KMS-11 (cell line): ENCODE results near the gene RAB3GAP2.
"Not testable (repeated sequence)": the region's sequence is repeated elsewhere in the genome, so short reads cannot be mapped to it uniquely, and the experiment has no call there.

Source experiments
- H2AFZ ChIP-seq: fragments of 200-600 bp; sonication (generic); 2 replicates; pipeline ENCODE4 v1.6.1; 2016; ENCODE audit warnings: antibody characterized with exemption, mixed run types, low read depth
- H3K27ac ChIP-seq: fragments of 200-600 bp; sonication (generic); 2 replicates; pipeline ENCODE4 v1.6.1; 2016; ENCODE audit warnings: mild to moderate bottlenecking, mixed run types
- H3K27me3 ChIP-seq: fragments of 200-600 bp; sonication (generic); 2 replicates; pipeline ENCODE4 v1.6.1; 2017; ENCODE audit warnings: mild to moderate bottlenecking, low read depth, mixed run types, moderate library complexity; ENCODE audit not compliant: insufficient read depth
- H3K36me3 ChIP-seq: fragments of 200-600 bp; sonication (generic); 2 replicates; pipeline ENCODE4 v1.6.1; 2017; ENCODE audit warnings: mild to moderate bottlenecking, mixed run types; ENCODE audit not compliant: insufficient read depth
- H3K4me1 ChIP-seq: fragments of 200-600 bp; sonication (generic); 2 replicates; pipeline ENCODE4 v1.6.1; 2016; ENCODE audit warnings: mild to moderate bottlenecking, low read depth, mixed run types; ENCODE audit not compliant: poor library complexity, severe bottlenecking
- H3K4me2 ChIP-seq: fragments of 200-600 bp; sonication (generic); 2 replicates; pipeline ENCODE4 v1.7.0; 2016; ENCODE audit warnings: mild to moderate bottlenecking, mixed run types
- H3K4me3 ChIP-seq: fragments of 200-600 bp; sonication (generic); IDR thresholded peaks from 2 replicates; pipeline ENCODE4 v1.6.1; 2017; ENCODE audit warnings: low read depth, low read length, mixed read lengths; ENCODE audit not compliant: insufficient read depth
- H3K79me2 ChIP-seq: fragments of 200-600 bp; sonication (generic); 2 replicates; pipeline ENCODE4 v1.6.1; 2016; ENCODE audit warnings: low read depth, mixed run types; ENCODE audit not compliant: insufficient read depth
- H3K9ac ChIP-seq: fragments of 200-600 bp; sonication (generic); 2 replicates; pipeline ENCODE4 v1.6.1; 2016; ENCODE audit warnings: mild to moderate bottlenecking, mixed run types
- H4K20me1 ChIP-seq: fragments of 200-600 bp; sonication (generic); 2 replicates; pipeline ENCODE4 v1.6.1; 2016; ENCODE audit warnings: mild to moderate bottlenecking, mixed run types; ENCODE audit not compliant: insufficient read depth
- CTCF ChIP-seq: fragments of 200-600 bp; sonication (generic); conservative IDR thresholded peaks from 2 replicates; pipeline ENCODE4 v1.6.1; 2017; ENCODE audit warnings: low read depth, mild to moderate bottlenecking, antibody characterized with exemption, low read length, moderate library complexity, mixed read lengths

Gene RAB3GAP2

DNA sequence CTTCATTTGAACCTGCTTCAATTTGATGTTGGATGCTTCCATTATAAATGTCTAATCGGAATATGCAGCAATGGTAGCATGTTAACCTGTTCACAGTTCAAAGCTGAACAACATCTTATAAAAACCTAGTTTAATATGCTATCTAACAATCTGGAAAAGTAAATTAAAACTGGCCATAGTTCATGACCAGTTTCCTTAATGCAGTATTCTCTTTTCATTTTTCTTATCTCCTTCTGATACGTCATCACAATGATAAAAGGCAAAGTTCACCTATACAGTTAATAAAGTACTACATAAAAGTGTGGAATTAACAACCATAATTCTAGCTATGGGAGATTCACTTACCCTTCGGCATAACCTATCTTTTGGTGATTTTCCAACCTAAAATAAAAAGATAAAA is 113.2 kb downstream of the RAB3GAP2 start:
- no peaks in the 10 kb centered on the region for H3K27me3 ChIP-seq
- H3K4me2 ChIP-seq = no peak overlapping the region
- no peaks in the 10 kb centered on the region for H4K20me1 ChIP-seq
- TF ChIP-seq CTCF = no peak
- H3K4me1 ChIP-seq = no peaks in the 10 kb centered on the region
- H3K36me3 ChIP-seq = no peaks in the 10 kb centered on the region; the same call in 1 of the 2 replicates
- no peak overlapping the region for H3K4me3 ChIP-seq
- H3K27ac ChIP-seq = no peak overlapping the region
- H3K79me2 ChIP-seq = no peaks in the 10 kb centered on the region
- H2AFZ ChIP-seq = no peak overlapping the region
- H3K9ac ChIP-seq = no peak overlapping the region

DNA sequence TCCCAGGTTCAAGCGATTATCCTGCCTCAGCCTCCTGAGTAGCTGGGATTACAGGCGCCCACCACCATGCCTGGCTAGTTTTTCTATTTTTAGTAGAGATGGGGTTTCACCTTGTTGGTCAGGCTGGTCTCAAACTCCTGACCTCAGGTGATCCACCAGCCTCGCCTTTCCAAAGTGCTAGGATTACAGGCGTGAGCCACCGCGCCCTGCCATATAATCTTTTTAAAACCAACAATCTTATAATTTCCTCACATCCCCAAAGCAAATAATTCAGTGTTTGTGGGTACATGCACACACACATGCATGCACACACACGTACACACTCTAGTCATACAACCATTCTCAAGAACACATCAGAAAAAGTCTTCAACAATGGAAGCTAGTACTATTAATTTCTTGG is 113.7 kb downstream of the RAB3GAP2 start:
- not testable (repeated sequence) for H3K79me2 ChIP-seq, H4K20me1 ChIP-seq, H3K27me3 ChIP-seq, H3K4me3 ChIP-seq, H3K36me3 ChIP-seq, H3K27ac ChIP-seq, H3K9ac ChIP-seq, H2AFZ ChIP-seq, H3K4me2 ChIP-seq, H3K4me1 ChIP-seq

DNA sequence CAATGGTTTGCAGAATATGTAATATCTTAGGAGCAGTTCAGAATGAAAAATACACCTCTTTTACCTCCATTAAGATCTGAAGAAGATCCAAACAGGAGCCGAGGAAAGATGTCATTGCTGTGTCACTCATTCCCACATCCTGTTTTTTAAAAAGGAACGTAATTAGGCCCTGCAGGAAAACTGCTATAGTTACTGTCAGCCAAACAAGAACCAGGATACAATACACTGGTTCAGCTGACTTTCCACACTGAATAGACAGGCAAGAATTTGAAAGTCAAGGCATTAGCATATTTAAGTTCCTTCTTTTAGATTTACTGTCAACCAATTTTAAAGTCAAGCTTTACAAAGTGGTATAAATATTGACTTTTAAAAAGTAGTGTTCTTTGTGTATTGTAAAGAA is 114.5 kb downstream of the RAB3GAP2 start:
- no peaks in the 10 kb centered on the region for H4K20me1 ChIP-seq
- H3K9ac ChIP-seq = no peak overlapping the region
- no peak overlapping the region for H3K4me2 ChIP-seq
- no peak overlapping the region for H3K4me3 ChIP-seq
- no peak overlapping the region for H2AFZ ChIP-seq
- no peaks in the 10 kb centered on the region for H3K4me1 ChIP-seq
- no peak overlapping the region for H3K27ac ChIP-seq
- no peaks in the 10 kb centered on the region for H3K27me3 ChIP-seq
- no peaks in the 10 kb centered on the region; the same call in 1 of the 2 replicates for H3K36me3 ChIP-seq
- TF ChIP-seq CTCF = no peak
- H3K79me2 ChIP-seq = no peaks in the 10 kb centered on the region

GRCh38 chr1:220156620-220157146 is 115.6 kb downstream of the RAB3GAP2 start:
- Histone ChIP-seq H4K20me1 (no peaks in the 10 kb centered on the region), H2AFZ (no peak overlapping the region), H3K27ac (no peak overlapping the region), H3K79me2 (no peaks in the 10 kb centered on the region), H3K4me2 (no peak overlapping the region), H3K4me3 (no peak overlapping the region), H3K9ac (no peak overlapping the region), H3K27me3 (no peaks in the 10 kb centered on the region), H3K4me1 (no peaks in the 10 kb centered on the region), H3K36me3 (no peaks in the 10 kb centered on the region; the same call in 1 of the 2 replicates)
- no peak for TF ChIP-seq CTCF

- no peaks in the 10 kb centered on the region; the same call in 1 of the 2 replicates for H3K36me3 ChIP-seq
- no peaks in the 10 kb centered on the region for H3K27me3 ChIP-seq
- H3K79me2 ChIP-seq = no peaks in the 10 kb centered on the region
- no peaks in the 10 kb centered on the region for H4K20me1 ChIP-seq
- no peak overlapping the region for H3K4me2 ChIP-seq
- no peaks in the 10 kb centered on the region for H3K4me1 ChIP-seq
- H3K27ac ChIP-seq = no peak overlapping the region
- H2AFZ ChIP-seq = no peak overlapping the region
- H3K4me3 ChIP-seq = no peak overlapping the region
- no peak for TF ChIP-seq CTCF
- H3K9ac ChIP-seq = no peak overlapping the region
These were observed 119.1 kb downstream of the RAB3GAP2 start for GRCh38 chr1:220153147-220153546.
